ENCODE data around the gene SRL. TPM values are rescaled to one million over a fixed set of nuclear protein-coding genes. Genes with fewer than 3 reads are reported as not detected.

The SRL gene
- total and polyA plus RNA-seq, 2 donors (not counting 1 experiment from before 2014, with no cell fraction given): not detected

DNA sequence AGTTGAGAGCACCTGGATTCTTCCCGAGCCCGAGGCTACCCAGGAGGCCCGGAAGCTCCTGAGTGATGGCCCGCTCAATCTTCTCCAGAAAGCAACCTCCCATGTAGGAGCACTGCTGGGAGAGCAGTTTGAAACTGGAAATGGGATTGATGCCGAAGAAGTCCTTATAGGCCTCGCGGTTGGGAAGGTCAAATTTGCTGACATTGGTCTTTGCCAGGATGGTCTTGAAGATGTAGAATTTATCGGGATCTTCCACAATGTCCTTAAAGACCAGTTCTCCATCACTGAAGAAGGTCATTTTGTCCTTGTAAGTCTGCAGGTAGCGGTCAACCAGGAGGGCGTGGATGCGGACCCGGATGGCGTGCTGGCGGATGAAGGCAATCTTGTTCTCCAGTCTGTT, 49.7 kb downstream of the SRL start:
- Histone ChIP-seq H4K20me1 (ENCODE audit: control insufficient read depth, insufficient read depth, low read length, poor library complexity, severe bottlenecking) (no peaks in the 10 kb centered on the region), H3K79me2 (ENCODE audit: control insufficient read depth, insufficient read depth, low read length) (no peaks in the 10 kb centered on the region), H3K27ac (ENCODE audit: low read length in 2 of 2) (no peak overlapping the region), H3K9ac (ENCODE audit: low read length) (no peak overlapping the region), H3K4me2 (replicated peaks; ENCODE audit: low read depth, low read length, poor library complexity, severe bottlenecking) (no peak overlapping the region), H3K36me3 (replicated peaks in 1 of 2; ENCODE audit: control extremely low read depth in 1 of 2, control insufficient read depth in 1 of 2, extremely low read depth in 1 of 2, insufficient read depth in 2 of 2, low read length in 1 of 2) (no peaks in the 10 kb centered on the region), H3K4me1 (ENCODE audit: control insufficient read depth in 2 of 2, insufficient read depth in 2 of 2, low read length in 2 of 2) (no peaks in the 10 kb centered on the region), H3K4me3 (ENCODE audit: control extremely low read depth in 1 of 5, extremely low read depth in 1 of 5, insufficient read depth in 1 of 5, low read depth in 2 of 5, low read length in 4 of 5) (no peak overlapping the region), H3K9me3 (ENCODE audit: control extremely low read depth in 1 of 3, control insufficient read depth in 2 of 3, insufficient read depth in 1 of 3, low read length in 2 of 3) (no peaks in the 10 kb centered on the region), H3K27me3 (replicated peaks in 1 of 4; ENCODE audit: control extremely low read depth in 1 of 4, control insufficient read depth in 3 of 4, insufficient read depth in 4 of 4, low read length in 3 of 4) (peaks cover 0 to 6% (median 0%) of the 10 kb centered on the region in 4 experiments), H2AFZ (ENCODE audit: insufficient read depth, low read depth, low read length, poor library complexity, severe bottlenecking) (no peak overlapping the region)
- no peaks in the 10 kb centered on the region for H3K9me3 Mint-ChIP-seq (ENCODE audit: insufficient read depth)
- ATAC-seq (ENCODE audit: low read depth) (no peak), DNase-seq (no peak)
- ChIA-PET POLR2A (no interaction called here), CTCF (no interaction called here)
- TF ChIP-seq EZH2 (IDR thresholded peaks at IDR 0.05; ENCODE audit: borderline replicate concordance, insufficient read depth, low read depth, low read length, poor library complexity, severe bottlenecking): no peak
- TF ChIP-seq, protein P1, sequence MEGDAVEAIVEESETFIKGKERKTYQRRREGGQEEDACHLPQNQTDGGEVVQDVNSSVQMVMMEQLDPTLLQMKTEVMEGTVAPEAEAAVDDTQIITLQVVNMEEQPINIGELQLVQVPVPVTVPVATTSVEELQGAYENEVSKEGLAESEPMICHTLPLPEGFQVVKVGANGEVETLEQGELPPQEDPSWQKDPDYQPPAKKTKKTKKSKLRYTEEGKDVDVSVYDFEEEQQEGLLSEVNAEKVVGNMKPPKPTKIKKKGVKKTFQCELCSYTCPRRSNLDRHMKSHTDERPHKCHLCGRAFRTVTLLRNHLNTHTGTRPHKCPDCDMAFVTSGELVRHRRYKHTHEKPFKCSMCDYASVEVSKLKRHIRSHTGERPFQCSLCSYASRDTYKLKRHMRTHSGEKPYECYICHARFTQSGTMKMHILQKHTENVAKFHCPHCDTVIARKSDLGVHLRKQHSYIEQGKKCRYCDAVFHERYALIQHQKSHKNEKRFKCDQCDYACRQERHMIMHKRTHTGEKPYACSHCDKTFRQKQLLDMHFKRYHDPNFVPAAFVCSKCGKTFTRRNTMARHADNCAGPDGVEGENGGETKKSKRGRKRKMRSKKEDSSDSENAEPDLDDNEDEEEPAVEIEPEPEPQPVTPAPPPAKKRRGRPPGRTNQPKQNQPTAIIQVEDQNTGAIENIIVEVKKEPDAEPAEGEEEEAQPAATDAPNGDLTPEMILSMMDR (IDR thresholded peaks at IDR 0.05): no peak
- intact Hi-C loops (cut with micrococcal nuclease): no loop called here
- no peak overlapping the region for H3K4me3 Mint-ChIP-seq
- H3K27me3 Mint-ChIP-seq: peaks cover 13% of the 10 kb centered on the region
- no peak overlapping the region for H3K27ac Mint-ChIP-seq
- no peaks in the 10 kb centered on the region for H3K4me1 Mint-ChIP-seq
- WGBS (ENCODE audit: insufficient coverage): 95% methylated on average over 13 of the region's 14 CpGs

DNA sequence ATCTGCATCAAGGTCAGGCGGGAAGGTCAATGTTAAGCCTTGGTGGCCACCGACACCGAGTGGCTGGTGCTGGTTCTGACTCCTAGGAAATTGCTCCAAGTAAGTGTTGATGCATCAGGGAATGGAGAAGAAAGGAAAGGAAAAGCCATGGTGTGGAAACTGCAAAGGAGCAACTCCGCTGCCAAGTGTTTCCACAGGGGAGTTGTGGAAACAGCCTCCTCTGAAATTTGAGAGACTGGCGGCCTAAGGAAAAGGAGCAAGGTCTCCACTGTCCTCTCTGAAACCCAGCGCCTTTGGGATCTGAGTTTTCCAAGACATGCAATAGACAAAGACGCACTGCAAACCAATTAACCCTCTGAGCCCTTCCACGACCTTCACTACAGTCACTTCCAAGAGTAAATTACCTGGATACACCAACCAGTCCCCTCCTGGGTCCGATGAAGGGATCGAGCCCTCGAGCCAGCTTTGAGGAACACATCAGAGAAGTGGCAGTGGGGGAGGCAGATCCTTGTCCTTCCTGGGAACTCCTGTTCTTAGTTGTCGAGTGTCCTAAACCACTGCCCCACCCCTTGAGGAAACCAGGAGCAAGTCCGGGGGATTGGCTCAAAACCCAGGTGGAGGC, 51.1 kb downstream of the SRL start:
- Histone ChIP-seq H3K4me2 (replicated peaks; ENCODE audit: low read depth, low read length, poor library complexity, severe bottlenecking) (no peak overlapping the region), H2AFZ (ENCODE audit: insufficient read depth, low read depth, low read length, poor library complexity, severe bottlenecking) (no peak overlapping the region), H3K9ac (ENCODE audit: low read length) (no peak overlapping the region), H3K9me3 (ENCODE audit: control extremely low read depth in 1 of 3, control insufficient read depth in 2 of 3, insufficient read depth in 1 of 3, low read length in 2 of 3) (no peaks in the 10 kb centered on the region), H3K27me3 (replicated peaks in 1 of 4; ENCODE audit: control extremely low read depth in 1 of 4, control insufficient read depth in 3 of 4, insufficient read depth in 4 of 4, low read length in 3 of 4) (peaks cover 0 to 6% (median 0%) of the 10 kb centered on the region in 4 experiments), H3K4me1 (ENCODE audit: control insufficient read depth in 2 of 2, insufficient read depth in 2 of 2, low read length in 2 of 2) (no peaks in the 10 kb centered on the region), H4K20me1 (ENCODE audit: control insufficient read depth, insufficient read depth, low read length, poor library complexity, severe bottlenecking) (no peaks in the 10 kb centered on the region), H3K79me2 (ENCODE audit: control insufficient read depth, insufficient read depth, low read length) (no peaks in the 10 kb centered on the region), H3K4me3 (ENCODE audit: control extremely low read depth in 1 of 5, extremely low read depth in 1 of 5, insufficient read depth in 1 of 5, low read depth in 2 of 5, low read length in 4 of 5) (no peak overlapping the region), H3K27ac (ENCODE audit: low read length in 2 of 2) (no peak overlapping the region), H3K36me3 (replicated peaks in 1 of 2; ENCODE audit: control extremely low read depth in 1 of 2, control insufficient read depth in 1 of 2, extremely low read depth in 1 of 2, insufficient read depth in 2 of 2, low read length in 1 of 2) (no peaks in the 10 kb centered on the region)
- no peak for DNase-seq
- TF ChIP-seq EZH2 (IDR thresholded peaks at IDR 0.05; ENCODE audit: borderline replicate concordance, insufficient read depth, low read depth, low read length, poor library complexity, severe bottlenecking): no peak
- TF ChIP-seq, protein P1 (IDR thresholded peaks at IDR 0.05): no peak
- intact Hi-C loops (cut with micrococcal nuclease): no loop called here
- no peaks in the 10 kb centered on the region for H3K9me3 Mint-ChIP-seq (ENCODE audit: insufficient read depth)
- peaks cover 13% of the 10 kb centered on the region for H3K27me3 Mint-ChIP-seq
- H3K4me3 Mint-ChIP-seq: no peak overlapping the region
- H3K27ac Mint-ChIP-seq: no peak overlapping the region
- no peaks in the 10 kb centered on the region for H3K4me1 Mint-ChIP-seq
- ATAC-seq (ENCODE audit: low read depth): no peak
- 80% methylated on average over 8 of the region's 13 CpGs for WGBS (ENCODE audit: insufficient coverage)
- ChIA-PET POLR2A (no interaction called here), CTCF (no interaction called here)
